Breast epithelium (tissue), 4 donors: ENCODE measurements around the gene BMS1. TPM values are rescaled to one million over a fixed set of nuclear protein-coding genes. Genes with fewer than 3 reads are reported as not detected.
A peak's percentile ranks its signal among the peaks of the same experiment; 100 is the strongest.
"Not testable (repeated sequence)": the region's sequence is repeated elsewhere in the genome, so short reads cannot be mapped to it uniquely, and the experiment has no call there.

Experiments used
- DNase-seq, 2 donors: peaks; one replicate each; pipeline ENCODE4 v3.0.0-alpha.2; 2019; ENCODE audit warnings: low spot score in 2 of 2
- H3K27ac ChIP-seq, 2 donors: fragments of 200-600 bp; sonication (generic) in 1 of 2; one replicate each; pipeline ENCODE4 v1.5.1; 2016 to 2019; ENCODE audit warnings: mild to moderate bottlenecking in 1 of 2
- H3K27me3 ChIP-seq, 2 donors: fragments of 200-600 bp; sonication (generic) in 1 of 2; one replicate each; pipeline versions ENCODE4 v1.5.1 to v1.6.0; 2017 to 2019; ENCODE audit warnings: control low read depth in 1 of 2, mild to moderate bottlenecking in 1 of 2
- H3K36me3 ChIP-seq: fragments of 200-600 bp; one replicate; pipeline ENCODE4 v1.5.1; 2019
- H3K4me1 ChIP-seq, 2 donors: fragments of 200-600 bp; sonication (generic); one replicate each; pipeline ENCODE4 v1.5.1; 2016 to 2019; ENCODE audit warnings: control low read depth in 1 of 2
- H3K4me3 ChIP-seq, 3 donors: fragments of 200-600 bp; sonication (generic); 1 replicate in 2 of 3; 2 replicates in 1 of 3; pipeline ENCODE4 v1.5.1; 2016 to 2019; ENCODE audit warnings: mild to moderate bottlenecking in 3 of 3, moderate library complexity in 2 of 3
- H3K9me3 ChIP-seq, 2 donors: fragments of 200-600 bp; sonication (generic) in 1 of 2; one replicate each; pipeline ENCODE4 v1.5.1; 2016 to 2019; ENCODE audit warnings: control low read depth in 1 of 2
- POLR2A ChIP-seq: fragments of 450-650 bp; IDR thresholded peaks from one replicate; pipeline ENCODE4 v1.6.1; 2016; ENCODE audit warnings: antibody characterized with exemption, mild to moderate bottlenecking, moderate library complexity
- POLR2AphosphoS5 ChIP-seq, 3 donors: sonication (generic); formaldehyde crosslinking; IDR thresholded peaks; one replicate each; pipeline ENCODE4 v1.6.1; 2017; ENCODE audit warnings: antibody characterized with exemption in 3 of 3
- intact Hi-C: fragments of 100-400 bp; cut with DNase I; formaldehyde crosslinking; loops from one replicate; pipeline ENCODE4 v1.15.1; 2023; ENCODE audit warnings: low total_unique reads
- total RNA-seq, 3 donors: library from RNA; depleted of rRNA; stranded (reverse); fragments of >200 nt; gene quantifications; one replicate each; pipeline ENCODE4 v1.1.0, GENCODE V29; 2016
- TF ChIP-seq, protein P1 (sequence below), 3 donors: fragments of 450-650 bp; IDR thresholded peaks; one replicate each; pipeline ENCODE4 v1.5.1; 2016 to 2017; ENCODE audit warnings: antibody characterized with exemption in 3 of 3, mild to moderate bottlenecking in 3 of 3, moderate library complexity in 3 of 3

The BMS1 gene
- total RNA-seq, 3 donors from 2014 or later = 12.6 to 18.4 (median 17.3) TPM

DNA sequence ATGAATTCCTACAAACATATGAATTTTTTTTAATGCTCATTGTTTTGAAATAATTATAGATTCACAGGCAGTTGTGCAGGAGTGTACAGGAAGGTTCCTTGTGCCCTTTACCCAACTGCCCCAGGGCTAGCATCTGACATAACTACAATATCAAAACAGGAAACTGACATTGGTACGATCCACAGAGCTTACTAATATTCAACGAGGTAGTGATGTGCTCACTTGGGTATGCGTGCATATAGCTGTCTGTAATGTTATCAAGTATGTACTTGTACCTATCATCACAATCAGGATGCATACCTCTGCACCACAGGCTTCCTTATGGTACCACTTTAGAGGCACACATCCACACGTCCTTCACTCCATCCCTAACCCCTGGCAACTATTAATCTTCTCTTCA lies 68.3 kb downstream of the BMS1 start:
- H3K36me3 ChIP-seq = no peaks in the 10 kb centered on the region
- no peak overlapping the region for H3K4me3 ChIP-seq
- intact Hi-C loops = no loop called here
- H3K27ac ChIP-seq = no peak overlapping the region
- TF ChIP-seq POLR2AphosphoS5 (IDR thresholded peaks at IDR 0.05) = no peak
- TF ChIP-seq, protein P1, sequence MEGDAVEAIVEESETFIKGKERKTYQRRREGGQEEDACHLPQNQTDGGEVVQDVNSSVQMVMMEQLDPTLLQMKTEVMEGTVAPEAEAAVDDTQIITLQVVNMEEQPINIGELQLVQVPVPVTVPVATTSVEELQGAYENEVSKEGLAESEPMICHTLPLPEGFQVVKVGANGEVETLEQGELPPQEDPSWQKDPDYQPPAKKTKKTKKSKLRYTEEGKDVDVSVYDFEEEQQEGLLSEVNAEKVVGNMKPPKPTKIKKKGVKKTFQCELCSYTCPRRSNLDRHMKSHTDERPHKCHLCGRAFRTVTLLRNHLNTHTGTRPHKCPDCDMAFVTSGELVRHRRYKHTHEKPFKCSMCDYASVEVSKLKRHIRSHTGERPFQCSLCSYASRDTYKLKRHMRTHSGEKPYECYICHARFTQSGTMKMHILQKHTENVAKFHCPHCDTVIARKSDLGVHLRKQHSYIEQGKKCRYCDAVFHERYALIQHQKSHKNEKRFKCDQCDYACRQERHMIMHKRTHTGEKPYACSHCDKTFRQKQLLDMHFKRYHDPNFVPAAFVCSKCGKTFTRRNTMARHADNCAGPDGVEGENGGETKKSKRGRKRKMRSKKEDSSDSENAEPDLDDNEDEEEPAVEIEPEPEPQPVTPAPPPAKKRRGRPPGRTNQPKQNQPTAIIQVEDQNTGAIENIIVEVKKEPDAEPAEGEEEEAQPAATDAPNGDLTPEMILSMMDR (IDR thresholded peaks at IDR 0.05) = no peak
- no peak for TF ChIP-seq POLR2A
- peaks cover 0 to 18% of the 10 kb centered on the region in 2 donors for H3K9me3 ChIP-seq
- no peak for DNase-seq
- H3K4me1 ChIP-seq = no peaks in the 10 kb centered on the region
- peaks cover 0 to 5% of the 10 kb centered on the region in 2 donors for H3K27me3 ChIP-seq

GRCh38 chr10:42859256-42859655 lies 76.7 kb downstream of the BMS1 start:
- DNase-seq = no peak
- Histone ChIP-seq H3K36me3 (no peaks in the 10 kb centered on the region), H3K4me3 (no peak overlapping the region), H3K27ac (no peak overlapping the region), H3K9me3 (no peaks in the 10 kb centered on the region), H3K4me1 (no peaks in the 10 kb centered on the region), H3K27me3 (no peaks in the 10 kb centered on the region)
- intact Hi-C loops = no loop called here
- TF ChIP-seq POLR2AphosphoS5 (IDR thresholded peaks at IDR 0.05) (no peak), POLR2A (no peak)
- TF ChIP-seq, protein P1 (IDR thresholded peaks at IDR 0.05) = no peak

DNA sequence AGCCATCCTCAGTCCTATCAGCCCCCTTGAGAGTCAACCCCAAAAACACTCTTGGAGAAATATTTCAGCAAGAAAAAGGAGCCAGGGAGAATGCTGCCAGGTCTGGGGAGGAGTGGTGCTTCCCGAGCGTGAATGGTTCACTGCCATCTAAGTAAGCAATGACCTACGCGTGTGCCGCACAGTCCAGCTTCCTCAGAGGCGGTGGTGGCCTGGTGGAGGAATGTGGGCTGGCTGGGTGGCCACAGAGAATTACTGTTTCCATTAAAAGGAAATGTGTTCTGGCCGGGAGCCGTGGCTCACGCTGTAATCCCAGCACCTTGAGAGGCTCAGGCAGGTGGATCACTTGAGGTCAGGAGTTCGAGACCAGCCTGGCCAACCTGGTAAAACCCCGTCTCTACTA lies 77.4 kb downstream of the BMS1 start:
- H3K27me3 ChIP-seq, H3K4me3 ChIP-seq, H3K4me1 ChIP-seq, H3K27ac ChIP-seq, H3K9me3 ChIP-seq, H3K36me3 ChIP-seq, DNase-seq: not testable (repeated sequence)
- intact Hi-C loops = loop anchor here (10.0 kb wide), 1 partner anchor 245 kb away; no protein-coding TSS in a partner anchor

DNA sequence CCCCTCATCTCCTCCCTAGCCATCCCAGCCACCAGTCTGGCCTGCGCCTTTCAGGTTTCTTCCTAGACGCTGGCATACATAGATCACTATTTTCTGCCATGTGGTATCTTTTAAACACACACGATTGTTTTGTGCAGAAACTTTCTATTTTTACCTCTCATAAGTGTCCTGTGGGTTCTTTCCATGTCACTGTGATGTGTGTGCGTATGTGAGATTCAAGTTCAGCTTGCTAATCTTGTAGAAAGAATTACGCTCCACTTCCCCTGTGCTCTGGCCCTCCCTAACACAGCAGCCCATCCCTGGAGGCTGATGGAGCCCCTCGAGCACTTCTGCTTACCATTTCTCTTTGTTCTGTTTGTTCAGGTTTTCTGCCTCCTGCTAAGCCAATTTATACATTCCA lies 80.2 kb downstream of the BMS1 start:
- not testable (repeated sequence) for H3K9me3 ChIP-seq, DNase-seq, H3K27ac ChIP-seq, H3K4me1 ChIP-seq, H3K4me3 ChIP-seq, H3K36me3 ChIP-seq
- H3K27me3 ChIP-seq = peaks cover 0 to 12% of the 10 kb centered on the region in 2 donors
- intact Hi-C loops = loop anchor here (10.0 kb wide), 1 partner anchor 242 kb away; no protein-coding TSS in a partner anchor

- H3K9me3 ChIP-seq = no peaks in the 10 kb centered on the region
- H3K36me3 ChIP-seq = no peaks in the 10 kb centered on the region
- H3K27me3 ChIP-seq = peaks cover 0 to 12% of the 10 kb centered on the region in 2 donors
- intact Hi-C loops = loop anchor here (10.0 kb wide), 1 partner anchor 240 kb away; no protein-coding TSS in a partner anchor
- H3K27ac ChIP-seq = no peak overlapping the region
- no peak overlapping the region for H3K4me3 ChIP-seq
- TF ChIP-seq POLR2A (no peak), POLR2AphosphoS5 (IDR thresholded peaks at IDR 0.05) (no peak)
- TF ChIP-seq, protein P1 (IDR thresholded peaks at IDR 0.05) = peak in 1 of 3 donors; percentile 21
- no peak for DNase-seq
- H3K4me1 ChIP-seq = no peaks in the 10 kb centered on the region
These were observed 82.0 kb downstream of the BMS1 start for GRCh38 chr10:42864575-42864974.

GRCh38 chr10:42865716-42866114 lies 83.1 kb downstream of the BMS1 start:
- H3K4me1 ChIP-seq = no peaks in the 10 kb centered on the region
- DNase-seq = no peak
- H3K9me3 ChIP-seq = no peaks in the 10 kb centered on the region
- H3K4me3 ChIP-seq = peak overlapping the region in 2 of 3 donors; percentile 26 to 59
- H3K27me3 ChIP-seq = peaks cover 0 to 12% of the 10 kb centered on the region in 2 donors
- intact Hi-C loops = loop anchor here (10.0 kb wide), 1 partner anchor 239 kb away; no protein-coding TSS in a partner anchor
- H3K27ac ChIP-seq = no peak overlapping the region
- TF ChIP-seq POLR2A = no peak
- TF ChIP-seq POLR2AphosphoS5 (IDR thresholded peaks at IDR 0.05) = no peak
- TF ChIP-seq, protein P1 (IDR thresholded peaks at IDR 0.05) = no peak
- H3K36me3 ChIP-seq = no peaks in the 10 kb centered on the region
